Measurements from ENCODE around the gene KCTD1.

Gene KCTD1

DNA sequence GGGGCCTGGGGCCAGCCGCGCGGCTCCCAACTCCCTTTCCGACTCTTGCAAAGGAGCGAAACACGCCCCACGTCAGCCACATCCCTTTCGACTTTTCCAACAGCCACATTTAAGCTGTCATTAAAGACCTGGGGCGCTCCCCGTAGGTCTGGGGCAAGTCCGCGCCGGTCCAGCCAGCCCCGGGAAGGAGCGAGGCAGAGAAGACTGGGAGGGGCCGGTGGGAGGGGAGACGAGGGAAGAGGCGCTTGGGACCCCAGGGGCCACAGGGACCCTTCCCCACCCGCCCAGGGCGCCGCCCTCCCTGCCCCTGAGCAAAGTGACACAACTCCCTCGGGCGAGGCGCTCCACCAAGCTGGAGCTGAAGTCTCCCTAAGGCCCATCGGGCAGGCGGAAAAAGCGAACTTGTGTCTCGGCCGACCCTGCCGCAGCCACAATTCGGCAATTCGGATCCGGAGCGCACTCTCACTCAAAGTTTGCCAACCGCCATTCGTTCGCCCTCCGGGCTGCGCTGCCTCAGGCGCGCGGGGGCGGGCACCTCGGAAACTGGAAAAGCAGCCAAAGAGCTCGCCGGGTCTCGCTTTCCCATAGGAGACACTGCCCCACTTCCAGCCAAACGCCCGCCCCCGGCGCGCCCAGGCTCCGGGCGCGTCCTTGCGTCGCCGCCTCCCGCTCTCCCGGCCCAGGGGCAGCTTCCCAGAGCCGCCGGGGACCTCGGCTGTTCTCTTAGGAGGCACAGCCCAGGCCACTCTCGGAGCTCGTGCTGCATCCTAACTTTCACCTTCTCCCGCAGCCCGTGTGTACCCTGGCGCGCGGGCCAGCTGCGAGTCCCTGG, 1.1 kb upstream of the KCTD1 start:
- in situ Hi-C loops (cut with MboI; ENCODE audit: low sequenced_read_pairs), result no loop called here

DNA sequence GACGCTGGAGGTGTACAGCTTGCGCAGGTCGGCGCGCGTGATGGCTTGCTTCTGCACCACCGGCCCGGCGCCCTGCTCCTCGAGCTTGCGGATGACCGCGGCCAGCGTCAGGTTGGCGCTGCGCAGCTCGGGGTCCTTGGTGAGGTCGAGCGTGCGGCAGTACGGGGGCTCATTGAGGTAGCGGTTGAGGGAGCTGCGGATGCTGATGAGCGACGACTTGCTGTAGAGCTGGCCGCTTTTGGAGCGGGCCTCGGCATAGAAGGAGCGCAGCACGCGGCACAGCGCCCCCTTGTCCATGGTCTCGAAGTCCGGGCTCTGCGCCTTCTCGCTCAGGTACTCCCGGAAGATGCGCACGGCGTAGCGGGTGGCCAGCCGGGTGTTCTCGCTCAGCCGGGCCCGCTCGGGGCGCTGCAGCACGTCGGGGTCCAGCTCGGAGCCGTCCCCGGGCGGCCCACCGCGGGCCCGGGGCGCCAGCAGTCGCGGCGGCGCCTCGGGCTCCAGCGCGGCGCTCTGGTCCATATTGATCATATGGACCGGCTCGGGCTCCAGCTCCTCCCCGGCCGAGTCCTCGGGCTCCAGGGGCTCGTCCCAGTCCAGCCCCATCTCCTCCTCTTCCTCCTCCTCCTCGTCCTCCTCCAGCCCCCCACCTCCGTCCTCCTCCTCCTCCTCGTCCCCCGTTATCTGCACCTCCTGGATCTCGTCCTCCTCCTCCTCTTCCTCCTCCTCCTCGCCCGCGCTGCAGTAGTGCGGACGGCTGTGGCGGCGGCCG, 523 bp downstream of the KCTD1 start:
- in situ Hi-C loops (cut with MboI; ENCODE audit: low sequenced_read_pairs), result no loop called here

DNA sequence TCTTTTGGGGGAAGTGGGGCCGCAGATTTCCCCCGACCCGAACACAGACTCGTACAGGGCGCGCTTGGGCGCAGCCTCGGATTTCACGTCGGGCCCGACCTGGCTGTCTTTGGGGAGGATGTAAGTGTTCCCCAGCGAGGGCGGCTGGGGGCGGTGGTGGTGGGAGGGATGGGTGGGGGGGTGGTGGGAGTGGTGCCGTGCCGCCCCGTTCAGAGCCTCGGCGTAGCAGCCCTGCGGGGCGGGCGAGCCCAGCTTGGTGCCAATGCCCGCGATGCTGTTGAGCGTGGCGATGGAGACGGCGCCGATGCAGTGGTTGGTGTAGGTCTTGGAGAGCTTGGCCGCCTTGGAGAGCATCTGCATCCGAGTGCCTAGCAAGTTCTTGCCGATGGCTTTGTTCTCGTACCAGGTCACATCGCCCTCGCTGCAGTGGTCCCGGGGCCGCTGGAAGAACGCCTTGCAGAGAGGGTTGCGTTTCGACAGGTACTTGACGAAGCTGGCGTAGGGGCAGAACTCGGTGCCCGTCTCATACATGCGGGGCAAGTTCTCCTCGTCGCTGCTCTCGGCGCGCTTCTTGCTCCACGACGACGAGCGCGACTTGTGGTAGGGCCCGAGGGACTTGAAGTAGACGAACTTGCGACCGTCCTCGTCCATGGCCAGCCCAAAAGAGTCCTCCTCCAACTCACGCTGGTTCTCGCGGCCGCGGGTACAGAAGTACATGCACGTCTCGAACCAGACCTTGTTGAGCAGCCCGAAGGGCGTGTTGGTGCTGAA, 1.3 kb downstream of the KCTD1 start:
- in situ Hi-C loops (cut with MboI; ENCODE audit: low sequenced_read_pairs), result no loop called here

DNA sequence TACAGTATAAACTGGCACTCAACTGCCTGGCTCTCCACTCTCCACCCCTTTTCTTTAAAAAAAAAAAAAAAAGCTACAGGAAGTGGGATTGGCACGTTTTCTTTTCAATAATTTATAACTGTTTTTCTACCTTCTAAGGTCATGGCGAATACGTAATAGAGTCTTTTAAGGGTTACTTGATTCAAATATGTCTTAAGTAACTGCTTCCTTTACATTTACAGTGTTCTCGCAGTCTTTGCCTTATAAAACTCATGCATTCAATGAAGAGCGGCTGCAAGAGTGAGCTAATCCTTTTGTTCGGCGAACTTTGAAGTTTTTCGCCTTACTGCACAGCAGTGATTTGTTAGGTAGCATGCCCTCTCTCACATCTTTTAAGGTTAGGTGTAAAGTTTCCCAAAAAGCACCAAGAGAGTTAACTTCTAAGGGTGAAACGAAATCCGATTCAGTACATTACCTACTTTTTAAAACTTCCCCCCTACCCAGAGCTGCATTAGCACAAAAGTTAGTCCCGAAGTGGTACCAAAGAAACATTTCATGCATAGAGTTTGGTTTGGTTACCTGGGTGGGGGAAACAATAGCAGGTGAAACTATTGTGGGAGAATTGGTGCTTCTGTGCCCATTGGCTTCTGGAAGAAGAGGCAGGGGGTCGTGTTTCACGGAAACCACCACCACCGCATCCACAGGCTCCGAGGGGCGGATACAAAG, 2.0 kb downstream of the KCTD1 start:
- in situ Hi-C loops (cut with MboI; ENCODE audit: low sequenced_read_pairs), result no loop called here

DNA sequence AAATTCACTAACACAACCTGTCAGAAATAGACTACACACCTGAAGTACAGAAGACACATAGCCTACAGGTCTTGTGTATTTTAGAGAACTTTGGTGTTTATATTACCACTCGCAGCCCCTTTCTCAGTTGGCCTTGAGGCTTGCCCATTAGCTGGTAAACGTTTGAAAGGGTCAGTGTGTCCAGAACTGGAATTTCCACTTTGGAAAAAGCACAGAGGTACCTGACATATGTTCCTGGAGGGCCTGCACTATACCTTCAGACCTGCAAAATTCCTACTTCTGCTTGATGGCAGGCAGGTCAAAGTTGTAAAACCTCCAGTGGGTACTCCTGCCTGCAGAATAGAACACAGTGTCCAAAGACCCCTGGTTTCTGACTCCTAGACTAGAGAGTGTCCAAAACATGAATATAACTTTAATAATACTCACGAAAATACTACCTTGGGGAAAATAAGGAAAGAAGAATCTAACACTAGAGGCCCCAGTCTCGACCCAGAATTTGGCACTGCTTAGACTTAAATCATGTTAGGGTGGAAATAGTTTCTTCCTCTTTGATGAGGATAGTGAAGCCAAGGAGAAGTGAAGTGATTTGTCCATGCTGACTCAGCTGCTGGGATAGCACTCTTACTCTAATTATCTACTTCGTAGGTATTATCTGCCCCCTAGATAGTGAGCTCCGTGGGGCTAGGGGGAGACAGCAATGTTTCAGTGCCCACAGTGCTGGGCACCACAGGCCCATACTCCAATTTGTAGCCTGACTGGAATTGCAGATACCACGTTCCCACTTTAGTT, 2.8 kb downstream of the KCTD1 start:
- in situ Hi-C loops (cut with MboI; ENCODE audit: low sequenced_read_pairs), result no loop called here

DNA sequence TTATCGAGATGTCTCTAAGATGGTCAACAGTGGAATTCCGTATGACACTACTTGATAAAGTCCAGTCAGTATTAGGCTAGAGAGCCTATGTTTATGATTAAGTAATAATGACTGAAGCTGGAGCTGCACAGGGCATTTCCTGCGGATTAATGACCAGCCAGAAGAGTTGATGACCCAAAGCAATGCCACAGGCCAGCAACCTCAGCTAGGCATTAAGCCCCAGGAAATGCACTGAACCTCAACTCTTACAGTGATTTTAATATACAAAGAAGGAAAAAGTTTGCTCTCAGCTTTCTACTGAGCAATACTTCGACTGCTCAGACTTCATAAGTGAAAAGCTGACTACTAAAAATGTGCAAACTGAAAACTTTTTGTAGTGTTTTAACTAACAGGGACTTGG, 3.9 kb downstream of the KCTD1 start:
- in situ Hi-C loops (cut with MboI; ENCODE audit: low sequenced_read_pairs), result no loop called here

DNA sequence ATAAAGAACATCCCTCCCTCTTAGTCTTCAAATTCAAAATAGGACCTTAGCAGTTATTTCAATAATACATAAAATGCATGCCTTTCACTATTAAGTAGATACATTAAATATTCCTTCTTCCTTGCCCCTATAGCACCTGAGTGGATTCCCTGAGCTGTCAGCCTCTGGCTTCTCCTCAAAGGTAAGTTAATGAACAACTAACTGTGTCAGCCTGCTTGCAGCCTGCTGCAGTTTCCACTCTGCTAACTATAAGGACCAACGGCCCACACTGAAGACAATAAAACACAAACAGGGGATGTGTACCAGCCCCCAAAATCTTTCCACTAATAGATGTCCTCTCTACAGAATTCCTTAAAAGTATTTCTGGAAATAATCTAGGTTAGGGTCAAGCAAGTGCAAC, 5.0 kb downstream of the KCTD1 start:
- in situ Hi-C loops (cut with MboI; ENCODE audit: low sequenced_read_pairs), result no loop called here

DNA sequence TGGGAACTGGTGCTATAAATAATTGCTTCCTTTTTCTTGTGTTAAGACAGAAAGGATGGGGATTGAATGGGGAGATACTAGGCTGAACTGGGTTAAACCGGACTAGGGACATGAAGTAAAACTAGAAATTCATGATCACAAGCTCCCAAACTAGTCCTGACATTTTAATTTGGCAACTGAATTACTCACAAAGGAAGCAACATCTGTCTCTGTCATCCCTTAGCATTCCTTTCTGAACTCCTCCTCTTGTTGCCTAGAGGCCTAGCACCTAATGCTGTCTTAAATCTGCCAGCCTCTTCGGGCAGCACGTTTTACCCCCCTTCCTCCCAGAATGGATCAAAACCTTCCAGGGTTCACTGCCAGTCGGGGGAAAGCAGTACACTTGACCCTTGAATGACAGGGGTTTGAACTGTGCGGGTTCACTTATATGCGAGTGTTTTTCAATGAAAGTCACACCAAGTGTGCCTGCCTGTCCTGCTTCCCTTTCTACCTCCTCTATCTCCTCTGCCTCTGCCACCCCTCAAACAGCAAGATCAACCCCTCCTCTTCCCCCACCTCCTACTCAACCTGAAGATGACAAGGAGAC, 8.2 kb downstream of the KCTD1 start:
- in situ Hi-C loops (cut with MboI; ENCODE audit: low sequenced_read_pairs), result no loop called here

DNA sequence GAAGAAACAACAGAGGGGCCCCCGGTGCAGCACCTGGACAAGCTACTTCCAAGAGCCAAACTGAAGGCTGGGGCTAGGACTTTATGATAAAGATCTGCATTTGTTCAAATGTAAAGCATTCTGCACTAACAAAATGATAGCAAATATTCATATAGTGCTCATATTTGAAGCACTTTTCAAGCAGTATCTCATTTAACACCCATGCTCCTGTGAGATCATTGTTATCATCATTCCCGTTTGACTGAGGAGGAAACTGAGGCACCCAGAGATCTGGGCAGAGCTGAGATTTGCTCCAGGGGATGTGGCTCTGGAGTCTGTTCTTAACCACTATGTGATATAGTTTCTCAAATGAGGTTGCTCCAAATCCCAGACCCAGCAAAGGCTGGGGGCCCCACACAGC, 9.8 kb downstream of the KCTD1 start:
- in situ Hi-C loops (cut with MboI; ENCODE audit: low sequenced_read_pairs), result no loop called here

DNA sequence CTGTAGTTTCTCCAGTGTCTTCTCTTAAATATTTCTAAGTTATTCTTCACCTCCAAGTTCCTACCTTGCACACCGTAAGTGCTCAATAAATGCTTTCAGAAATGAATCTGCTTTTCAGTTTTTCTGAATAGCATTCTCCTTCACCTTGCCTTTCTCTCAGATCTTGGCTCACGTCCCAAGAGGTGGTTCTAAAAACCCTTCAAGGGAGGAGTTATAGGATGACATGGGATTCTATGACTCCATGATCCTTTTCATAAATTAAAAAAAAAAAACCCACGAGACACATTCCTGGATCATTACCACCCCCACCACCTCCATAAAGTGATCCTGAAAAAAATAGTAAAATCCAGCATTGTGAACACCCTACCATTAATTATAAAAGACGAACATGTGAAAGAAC, 11.7 kb downstream of the KCTD1 start:
- in situ Hi-C loops (cut with MboI; ENCODE audit: low sequenced_read_pairs), result no loop called here

DNA sequence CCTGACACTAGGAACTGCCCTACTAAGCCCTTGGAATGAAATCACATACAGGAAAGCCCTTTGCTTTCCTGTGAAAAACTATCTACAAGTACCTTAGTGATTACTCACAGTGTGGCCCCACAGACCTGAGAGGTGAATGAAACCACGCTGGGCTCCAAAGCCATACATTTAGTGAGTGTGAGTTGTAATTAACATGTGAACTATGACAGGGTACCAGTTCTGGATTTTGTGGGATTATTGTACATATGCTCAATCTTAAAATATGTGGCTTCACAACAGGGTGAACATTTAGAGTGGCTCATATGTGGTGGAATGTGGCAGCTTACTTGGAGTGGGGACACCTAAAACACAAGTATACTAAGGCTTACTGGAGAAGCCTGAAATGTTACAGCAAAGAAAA, 12.3 kb downstream of the KCTD1 start:
- in situ Hi-C loops (cut with MboI; ENCODE audit: low sequenced_read_pairs), result no loop called here

DNA sequence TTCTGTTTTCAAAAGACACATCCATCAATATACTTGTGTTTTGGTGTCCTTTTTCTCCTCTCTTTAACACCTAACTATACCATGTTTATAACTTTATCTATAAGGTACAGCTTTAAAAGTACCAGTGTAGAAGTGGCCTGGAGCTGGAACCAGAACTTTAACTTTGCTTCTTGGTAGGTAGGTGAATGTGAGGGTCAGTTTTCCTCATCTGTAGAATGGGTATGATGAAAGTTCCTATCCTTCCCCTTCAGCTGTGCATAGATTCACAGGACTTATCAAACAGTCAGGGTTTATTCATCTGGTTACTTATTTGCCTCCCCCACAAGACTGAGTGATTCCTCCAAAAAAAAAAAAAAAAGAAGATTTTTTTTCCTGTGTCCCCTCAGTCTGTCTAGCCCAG, 12.7 kb downstream of the KCTD1 start:
- in situ Hi-C loops (cut with MboI; ENCODE audit: low sequenced_read_pairs), result no loop called here

DNA sequence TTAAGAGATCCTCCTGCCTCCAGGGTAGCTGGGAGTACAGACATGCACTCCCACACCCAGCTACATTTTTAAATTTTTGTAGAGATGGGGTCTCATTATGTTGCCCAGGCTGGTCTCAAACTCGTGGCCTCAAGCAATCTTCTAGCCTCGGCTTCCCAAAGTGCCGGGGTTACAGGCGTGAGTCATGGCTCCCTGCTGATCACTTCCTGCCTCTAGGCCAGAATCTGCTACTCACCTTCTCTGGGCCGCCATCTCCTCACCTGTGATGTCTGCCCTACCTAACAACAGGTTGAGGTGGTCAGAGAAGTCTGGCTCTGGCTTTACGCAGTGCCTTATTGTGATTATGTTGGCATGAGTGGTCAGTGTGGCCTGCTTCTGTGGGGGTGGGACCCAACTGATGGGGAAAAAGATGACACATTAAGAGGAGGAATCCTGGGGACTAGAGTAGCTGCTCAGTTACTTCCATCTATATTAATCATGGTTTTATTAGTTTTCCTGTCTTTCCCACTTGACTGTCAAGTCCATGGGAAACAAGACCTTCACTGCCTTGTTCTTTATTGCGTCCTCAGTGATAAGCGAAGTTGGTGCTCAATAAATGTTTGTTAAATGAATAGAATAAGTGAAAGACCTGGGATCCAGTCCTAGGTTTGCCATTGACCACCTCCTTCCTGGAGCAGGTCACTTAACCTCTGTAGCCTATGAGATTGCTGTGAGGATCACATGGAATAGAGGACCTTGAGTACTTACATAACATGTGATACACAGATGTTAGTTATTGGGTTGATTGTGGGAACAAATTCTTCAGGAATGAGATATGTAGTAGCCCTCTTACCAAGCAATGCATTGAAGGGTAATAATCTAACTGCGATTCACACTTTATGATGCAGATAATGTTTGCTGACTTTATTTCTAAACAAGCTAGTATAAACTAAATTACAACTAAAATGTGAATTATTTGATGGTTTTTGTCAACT, 15.7 kb downstream of the KCTD1 start:
- in situ Hi-C loops (cut with MboI; ENCODE audit: low sequenced_read_pairs), result no loop called here

DNA sequence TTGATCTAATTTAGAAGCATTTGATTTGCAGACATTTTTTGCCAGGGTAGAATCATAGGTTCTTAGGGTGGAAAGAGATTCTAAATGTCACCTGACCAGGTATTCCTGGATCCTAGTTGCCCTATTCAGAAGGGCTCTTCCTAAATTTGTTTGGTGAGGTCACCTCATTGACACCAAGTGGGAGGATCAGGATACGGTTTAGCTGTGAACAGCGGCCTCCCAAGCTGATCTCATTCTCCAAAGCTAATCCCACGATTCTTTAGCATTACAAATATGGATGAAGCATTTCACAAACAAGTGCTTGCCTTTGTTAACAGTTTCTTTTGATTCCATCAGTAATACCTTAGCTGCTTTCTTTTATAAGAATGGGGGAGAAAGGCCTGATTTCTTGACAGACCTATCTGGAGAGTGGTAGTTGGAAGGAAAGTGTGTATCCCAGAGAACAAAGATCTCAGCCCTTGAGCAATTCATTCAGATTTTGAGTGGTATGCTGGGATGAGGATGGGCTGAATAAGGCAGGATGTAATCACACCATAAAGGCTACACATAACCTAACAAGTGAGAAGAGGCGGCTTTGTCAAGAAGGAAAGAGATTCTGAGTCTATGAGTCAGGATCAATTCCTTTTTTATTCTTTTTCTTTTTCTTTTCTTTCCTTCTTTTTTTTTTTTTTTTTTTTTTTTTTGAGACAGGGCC, 16.6 kb downstream of the KCTD1 start:
- in situ Hi-C loops (cut with MboI; ENCODE audit: low sequenced_read_pairs), result no loop called here

DNA sequence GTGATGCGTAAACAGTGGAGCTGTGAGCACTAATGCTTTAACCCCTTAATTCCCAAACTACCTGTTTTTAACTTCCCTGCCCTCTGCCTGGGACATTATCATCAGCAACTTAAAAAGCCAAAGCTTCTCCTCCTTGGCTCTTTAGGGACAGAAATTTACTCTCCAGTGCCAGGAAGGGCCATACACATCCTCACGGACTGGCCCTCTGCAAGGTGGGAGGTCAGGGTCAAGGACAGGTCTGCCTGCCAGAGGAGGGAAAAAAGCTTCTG, 21.5 kb downstream of the KCTD1 start:
- in situ Hi-C loops (cut with MboI; ENCODE audit: low sequenced_read_pairs), result no loop called here

DNA sequence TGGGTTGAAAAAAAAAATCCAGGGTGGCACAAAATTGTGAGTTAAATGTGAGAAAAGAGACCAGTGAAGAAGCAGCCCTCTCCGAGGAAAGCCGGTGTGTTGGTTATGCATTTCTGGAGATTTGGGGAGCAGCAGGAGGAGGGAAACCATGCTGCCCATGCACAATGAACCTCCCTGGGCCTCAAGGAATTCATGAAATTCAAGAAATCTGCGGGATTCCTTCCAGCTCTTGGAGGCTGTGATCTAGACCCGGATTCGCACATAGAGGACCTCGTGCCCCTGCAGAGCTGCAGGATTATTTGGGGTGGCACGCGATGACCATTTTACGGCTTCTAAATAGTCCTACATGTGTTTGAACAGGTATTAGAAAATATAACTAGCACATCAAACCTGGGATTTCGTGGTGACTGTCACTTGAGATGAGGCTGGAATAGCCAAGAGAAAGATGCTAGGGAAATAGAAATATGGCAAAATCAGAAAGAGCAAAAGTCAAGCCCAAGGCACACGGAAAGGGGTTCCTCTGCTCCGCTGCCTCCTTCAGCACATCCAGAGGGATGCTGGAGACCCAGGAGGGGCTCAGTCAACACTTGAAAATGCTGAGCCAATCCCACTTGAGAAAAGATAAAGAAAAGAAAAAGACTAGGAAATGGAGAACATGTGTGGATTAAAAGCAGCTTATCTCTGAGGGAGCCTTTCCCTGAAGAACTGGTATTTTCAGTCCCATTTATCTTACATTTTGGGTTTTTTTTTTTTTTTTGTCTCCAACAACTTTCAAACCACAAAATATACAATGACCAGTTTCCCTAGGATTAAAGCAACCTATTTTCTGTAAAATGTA, 22.0 kb downstream of the KCTD1 start:
- in situ Hi-C loops (cut with MboI; ENCODE audit: low sequenced_read_pairs), result no loop called here

DNA sequence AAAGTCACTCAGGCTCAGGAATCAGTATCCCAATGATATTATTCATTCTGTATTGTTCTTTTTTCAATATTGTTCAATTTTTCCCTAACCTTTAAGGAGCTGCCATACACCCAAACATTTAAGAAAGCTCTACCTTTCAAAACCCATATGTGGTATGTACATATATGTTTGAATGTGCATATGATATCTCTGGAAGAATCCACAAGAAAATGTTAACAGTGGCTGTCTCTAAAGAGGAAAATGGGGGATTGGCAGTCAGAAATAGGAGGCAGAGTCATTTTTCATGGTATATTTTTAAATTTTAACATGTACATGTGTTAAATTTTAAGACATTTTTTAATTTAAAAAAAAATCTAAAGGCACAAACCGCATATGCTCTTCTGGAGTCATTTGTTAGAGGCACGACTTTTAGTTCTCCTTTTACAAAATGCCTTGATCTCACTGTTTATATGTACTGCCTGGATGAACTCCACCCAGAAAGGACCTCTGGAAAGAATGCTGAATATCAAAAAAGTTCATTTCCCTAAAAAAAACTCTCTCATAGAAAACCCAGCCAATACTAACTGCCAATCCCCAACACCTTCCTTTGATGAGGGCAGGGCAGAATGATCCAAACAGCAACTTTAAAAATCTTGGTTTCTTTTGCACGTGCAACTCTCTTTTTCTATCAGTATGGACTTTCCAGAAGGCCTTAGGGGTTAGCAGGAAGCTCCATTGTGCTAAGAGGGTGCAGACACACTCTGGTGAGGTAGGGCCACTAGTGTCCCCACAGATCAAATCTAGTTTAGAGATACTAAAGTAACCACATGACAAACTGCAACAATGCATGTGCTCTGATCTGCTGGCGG, 23.6 kb downstream of the KCTD1 start:
- in situ Hi-C loops (cut with MboI; ENCODE audit: low sequenced_read_pairs), result no loop called here

Measured in HL-60/S4 treated with phorbol 12-myristate 13-acetate at 8.2 ng/mL for 4 days and 3 days (cell line).